H1 (cell line): ENCODE results near the gene C5orf15. TPM values are rescaled to one million over a fixed set of nuclear protein-coding genes. Genes with fewer than 3 reads are reported as not detected.

Source experiments
- CBX8 ChIP-seq: fragments of 300-800, 300-1000 bp; sonication (generic); IDR thresholded peaks from 2 replicates; pipeline ENCODE4 v1.7.1; 2016; ENCODE audit warnings: low read depth, low read length, borderline replicate concordance
- HDAC6 ChIP-seq: IDR thresholded peaks from one replicate; pipeline ENCODE4 v1.7.1; 2012; ENCODE audit warnings: low read depth, mild to moderate bottlenecking, inconsistent platforms, low read length, moderate library complexity
- SIX5 ChIP-seq: IDR thresholded peaks from 2 replicates; pipeline ENCODE4 v1.6.1; 2011; ENCODE audit warnings: mild to moderate bottlenecking, low read depth, low read length
- TAF7 ChIP-seq: optimal IDR thresholded peaks from 2 replicates; pipeline ENCODE3; 2011; ENCODE audit warnings: low read depth, mild to moderate bottlenecking, inconsistent platforms, low read length, moderate library complexity, borderline replicate concordance
- TEAD4 ChIP-seq: IDR thresholded peaks from 2 replicates; pipeline ENCODE4 v1.6.1; 2012; ENCODE audit warnings: low read depth, low read length, inconsistent platforms, mixed read lengths
- polyA plus RNA-seq, 7 experiments: library from polyadenylated mRNA; depleted of rRNA in 3 of 7; stranded (reverse) in 5 of 7; unstranded in 2 of 7; fragments of >200 nt in 5 of 7; fragments of 200-250 nt in 2 of 7; gene quantifications; 1 replicate in 5 of 7; 2 replicates in 1 of 7; 4 replicates in 1 of 7; pipeline versions ENCODE4 v1.2.1 to v1.2.3, GENCODE V29; 2011 to 2013; ENCODE audit warnings: missing spikeins in 2 of 7, mixed read lengths in 2 of 7
- total RNA-seq: library from RNA; stranded (reverse); fragmentation: NEBNext Ultra II Directional; extraction: Animal tissue kit (Norgen Biotek cat#: 25700); gene quantifications from 2 replicates; pipeline ENCODE4 v1.2.1, GENCODE V29; 2021
- TF ChIP-seq, protein P1 (sequence below): IDR thresholded peaks from 2 replicates; pipeline ENCODE4 v1.6.1; 2011; ENCODE audit warnings: low read length, improper control_type of control experiment

The C5orf15 gene
- total and polyA plus RNA-seq, 2 of the 8 experiments (the other 6 are each of a cell fraction or from before 2014, with no cell fraction given), result 31.7 to 39.3 TPM

DNA sequence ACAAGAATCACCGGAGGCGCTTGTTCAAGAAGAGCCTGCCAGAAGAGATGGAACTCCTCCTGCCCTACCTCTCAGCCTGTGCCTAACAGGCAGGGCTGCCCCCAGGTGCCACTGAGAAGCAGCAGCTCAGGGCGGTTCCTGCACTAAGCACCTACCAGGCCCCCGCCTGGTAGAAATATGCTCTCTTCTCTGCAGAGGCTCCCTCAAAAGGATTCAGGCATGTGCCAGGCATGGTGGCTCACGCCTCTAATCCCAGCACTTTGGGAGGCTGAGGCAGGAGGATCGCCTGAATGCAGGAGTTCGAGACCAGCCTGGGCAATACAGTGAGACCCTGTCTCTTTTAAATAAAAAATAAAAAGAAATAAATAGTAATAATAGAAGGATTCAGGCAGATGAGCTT, 30.4 kb upstream of the C5orf15 start (continued):
- no peak for TF ChIP-seq TEAD4
- TF ChIP-seq SIX5, result no peak
- no peak for TF ChIP-seq HDAC6
- no peak for TF ChIP-seq CBX8
- TF ChIP-seq TAF7, result no peak
- TF ChIP-seq, protein P1, sequence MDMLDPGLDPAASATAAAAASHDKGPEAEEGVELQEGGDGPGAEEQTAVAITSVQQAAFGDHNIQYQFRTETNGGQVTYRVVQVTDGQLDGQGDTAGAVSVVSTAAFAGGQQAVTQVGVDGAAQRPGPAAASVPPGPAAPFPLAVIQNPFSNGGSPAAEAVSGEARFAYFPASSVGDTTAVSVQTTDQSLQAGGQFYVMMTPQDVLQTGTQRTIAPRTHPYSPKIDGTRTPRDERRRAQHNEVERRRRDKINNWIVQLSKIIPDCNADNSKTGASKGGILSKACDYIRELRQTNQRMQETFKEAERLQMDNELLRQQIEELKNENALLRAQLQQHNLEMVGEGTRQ, result no peak
